SK-N-MC (cell line): ENCODE results near the gene CAMK2A.

Experiments
- DNase-seq: peaks from one replicate; pipeline ENCODE4 v3.0.0-alpha.2; 2011; ENCODE audit warnings: low read depth, low spot score
- H3K27ac ChIP-seq: fragments of 200-600 bp; sonication (generic); 2 replicates; pipeline ENCODE4 v1.5.1; 2016; ENCODE audit warnings: mixed run types
- H3K36me3 ChIP-seq: fragments of 200-600 bp; sonication (generic); 2 replicates; pipeline ENCODE4 v1.6.1; 2017; ENCODE audit warnings: antibody characterized with exemption, low read length, mixed read lengths; ENCODE audit not compliant: insufficient read depth
- H3K4me3 ChIP-seq: fragments of 200-600 bp; sonication (generic); 2 replicates; pipeline ENCODE4 v1.5.1; 2016
- H3K9ac ChIP-seq: fragments of 200-600 bp; sonication (generic); 2 replicates; pipeline ENCODE4 v1.8.0; 2017; ENCODE audit warnings: mixed run types, mixed read lengths; ENCODE audit not compliant: insufficient read length
- H3K9me3 ChIP-seq: fragments of 200-600 bp; sonication (generic); 2 replicates; pipeline ENCODE4 v1.6.1; 2017; ENCODE audit warnings: low read depth, mild to moderate bottlenecking, antibody characterized with exemption, low read length, moderate library complexity, mixed read lengths
- EZH2 ChIP-seq: fragments of 200-600 bp; sonication (generic); IDR thresholded peaks from one replicate; pipeline ENCODE4 v1.6.1; 2017; ENCODE audit warnings: antibody characterized with exemption
- FOXP2 ChIP-seq: optimal IDR thresholded peaks from 2 replicates; pipeline ENCODE3; 2011; ENCODE audit warnings: mild to moderate bottlenecking, moderate library complexity; ENCODE audit not compliant: insufficient read depth; ENCODE audit errors: extremely low read length, control extremely low read depth
- POLR2AphosphoS5 ChIP-seq: IDR thresholded peaks from 2 replicates; pipeline ENCODE4 v1.6.1; 2012; ENCODE audit warnings: mild to moderate bottlenecking, low read depth, low read length, borderline replicate concordance

Gene CAMK2A

DNA sequence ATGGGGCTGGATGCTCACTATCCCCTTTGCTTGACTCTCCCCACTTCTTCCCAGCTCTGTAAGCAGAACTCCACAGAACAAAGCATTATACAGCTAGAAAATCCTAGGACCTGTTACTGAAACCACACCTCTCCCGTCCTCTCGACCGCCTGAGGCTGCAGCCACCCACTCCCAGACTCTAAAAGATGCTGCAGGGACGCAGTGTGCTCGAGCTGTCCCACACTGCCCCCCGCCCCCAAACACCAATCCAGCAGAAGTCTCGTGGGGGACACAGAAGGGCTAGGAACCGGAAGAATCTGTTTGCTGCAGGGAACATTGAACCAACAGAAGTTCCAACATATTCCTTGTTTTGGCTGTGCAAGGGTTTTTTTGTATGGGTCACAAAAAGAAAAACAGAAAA, 7.6 kb downstream of the CAMK2A start:
- DNase-seq: no peak

DNA sequence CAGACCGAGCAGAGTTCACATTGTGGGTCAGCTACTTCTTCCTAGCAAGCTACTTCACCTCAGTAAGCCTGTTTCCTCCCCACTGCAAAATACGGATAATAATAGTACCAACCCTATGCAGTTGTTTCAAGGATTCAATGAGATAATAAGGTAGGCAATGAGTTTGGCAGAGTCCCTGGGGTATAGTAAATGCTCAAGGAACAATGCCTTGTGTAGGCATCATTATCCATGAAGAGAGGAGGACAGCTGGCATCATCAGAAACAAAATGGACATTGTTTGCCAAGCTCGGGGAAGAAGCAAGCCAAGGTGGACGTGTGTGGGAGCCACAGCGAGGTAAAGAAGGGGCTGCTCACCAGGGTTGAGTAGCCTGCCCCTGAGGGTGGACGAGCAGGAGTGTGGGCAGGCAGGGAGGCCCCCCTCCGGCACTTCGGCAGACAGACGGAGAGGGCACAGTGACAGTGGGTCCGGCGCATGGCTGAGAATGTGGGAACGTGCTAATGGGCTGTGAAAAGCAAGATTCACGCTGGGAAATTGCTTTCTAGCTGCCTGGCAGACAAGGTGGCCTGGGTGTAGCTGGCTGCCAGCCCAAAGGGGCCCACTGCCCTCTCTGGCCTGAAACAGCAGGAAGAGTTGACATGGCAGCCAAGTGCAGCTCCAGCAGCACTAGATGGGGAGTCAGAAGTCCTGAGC, 10.1 kb downstream of the CAMK2A start:
- Histone ChIP-seq H3K9me3 (no peaks in the 10 kb centered on the region), H3K9ac (no peak overlapping the region), H3K36me3 (no peaks in the 10 kb centered on the region), H3K4me3 (no peak overlapping the region), H3K27ac (no peak overlapping the region)
- TF ChIP-seq EZH2 (no peak), POLR2AphosphoS5 (no peak), FOXP2 (no peak)
- no peak for DNase-seq

More for the DNA sequence above, 7.6 kb downstream of the CAMK2A start:
- TF ChIP-seq POLR2AphosphoS5: no peak
- no peak for TF ChIP-seq FOXP2
- no peak for TF ChIP-seq EZH2
- H3K4me3 ChIP-seq: no peak overlapping the region
- no peaks in the 10 kb centered on the region for H3K9me3 ChIP-seq
- no peaks in the 10 kb centered on the region for H3K36me3 ChIP-seq
- no peak overlapping the region for H3K27ac ChIP-seq
- no peak overlapping the region for H3K9ac ChIP-seq

DNA sequence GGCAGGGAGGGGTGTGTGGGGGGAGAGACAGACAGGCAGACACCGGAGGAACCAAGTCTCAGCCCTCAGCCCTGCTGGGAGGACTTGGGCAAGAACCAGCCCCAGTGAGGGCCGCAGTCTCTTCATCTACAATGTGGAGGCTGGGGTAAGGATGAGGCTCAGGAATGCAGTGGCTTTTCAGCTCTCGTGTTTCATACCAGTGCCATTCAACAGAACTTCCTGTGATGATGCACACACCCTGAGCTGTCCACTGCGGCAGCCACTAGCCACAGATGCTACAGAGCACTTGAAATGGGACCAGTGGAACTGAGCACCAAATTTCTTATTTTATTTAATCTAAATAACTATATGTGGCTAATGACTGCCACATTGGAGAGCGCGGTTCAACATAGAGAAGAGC, 10.7 kb downstream of the CAMK2A start:
- Histone ChIP-seq H3K36me3 (no peaks in the 10 kb centered on the region), H3K4me3 (no peak overlapping the region), H3K27ac (no peak overlapping the region), H3K9ac (no peak overlapping the region), H3K9me3 (no peaks in the 10 kb centered on the region)
- TF ChIP-seq FOXP2: no peak
- no peak for TF ChIP-seq EZH2
- no peak for TF ChIP-seq POLR2AphosphoS5
- DNase-seq: no peak

DNA sequence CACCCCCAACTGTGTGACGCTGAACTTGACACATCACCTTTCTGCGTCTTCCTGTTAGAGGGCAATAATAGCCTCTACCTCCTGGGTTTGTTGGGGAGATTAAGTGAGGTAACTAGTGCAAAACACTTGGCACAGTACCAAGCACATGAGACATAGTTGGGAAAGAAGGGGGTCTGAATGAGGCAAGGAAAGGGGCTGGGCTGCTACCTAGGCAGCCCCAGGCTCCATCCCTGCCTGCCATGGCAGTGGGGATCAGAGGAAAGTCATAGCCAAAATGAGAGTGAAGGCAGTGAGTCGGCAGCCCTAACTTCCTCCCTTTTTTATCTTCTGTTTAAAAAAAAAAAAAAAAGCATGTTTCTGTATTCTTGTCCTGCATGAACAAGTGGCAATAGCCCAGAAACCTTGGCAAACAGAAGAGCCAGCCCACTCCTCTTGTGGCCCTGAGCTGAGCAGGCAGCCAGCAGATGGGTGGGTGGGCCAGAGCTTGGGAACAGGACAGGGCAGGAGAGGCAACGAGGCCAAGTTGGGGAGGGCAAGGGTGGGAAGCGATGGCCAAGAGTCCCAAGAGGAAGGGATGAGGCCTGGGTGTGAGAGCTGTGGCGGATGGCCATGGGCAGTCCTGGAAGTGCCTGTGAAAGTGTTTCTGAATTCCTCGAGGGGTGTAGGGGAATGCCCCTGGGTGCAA, 11.4 kb downstream of the CAMK2A start:
- no peak overlapping the region for H3K9ac ChIP-seq
- no peak overlapping the region for H3K27ac ChIP-seq
- H3K36me3 ChIP-seq: no peaks in the 10 kb centered on the region
- H3K4me3 ChIP-seq: no peak overlapping the region
- H3K9me3 ChIP-seq: no peaks in the 10 kb centered on the region
- DNase-seq: no peak
- TF ChIP-seq FOXP2 (no peak), EZH2 (no peak), POLR2AphosphoS5 (no peak)

DNA sequence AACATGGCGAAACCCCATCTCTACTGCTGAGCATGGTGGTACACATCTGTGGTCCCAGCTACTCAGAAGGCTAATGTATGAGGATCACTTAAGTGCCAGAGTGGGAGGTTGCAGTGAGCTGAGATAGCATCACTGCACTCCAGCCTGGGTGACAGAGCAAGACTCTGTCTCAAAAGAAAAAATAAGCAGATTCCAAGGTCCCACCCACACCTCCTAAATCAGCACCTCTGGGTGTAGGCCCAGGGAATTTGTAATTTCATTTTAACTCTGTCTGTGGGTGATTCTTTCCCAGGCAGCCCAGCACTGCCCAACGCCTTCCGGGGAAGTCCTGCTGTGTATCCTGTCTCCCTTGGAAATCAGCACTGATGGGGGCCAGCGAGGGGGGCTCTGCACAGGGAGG, 12.5 kb downstream of the CAMK2A start:
- Histone ChIP-seq H3K4me3 (no peak overlapping the region), H3K36me3 (no peaks in the 10 kb centered on the region)
- TF ChIP-seq FOXP2: no peak
- TF ChIP-seq POLR2AphosphoS5: no peak
- no peak for TF ChIP-seq EZH2

DNA sequence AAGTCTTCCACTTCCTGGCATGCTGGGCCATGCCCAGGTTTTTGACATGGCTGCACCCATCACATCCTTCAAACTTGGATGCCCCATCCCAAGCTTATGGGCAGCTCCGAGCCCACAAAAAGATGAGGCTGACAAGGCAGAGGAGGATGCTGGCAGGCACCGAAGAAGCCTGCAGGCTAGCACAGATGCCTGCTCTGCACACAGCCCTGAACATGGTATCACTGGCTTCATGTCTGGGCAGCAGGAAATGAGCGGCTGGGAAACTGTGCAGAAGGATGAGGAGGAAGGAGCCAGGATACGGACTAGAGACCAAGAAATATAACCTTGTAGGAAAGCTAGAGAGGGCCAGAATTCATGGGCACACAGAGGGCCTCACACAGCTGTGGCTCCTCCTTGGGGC, 14.8 kb downstream of the CAMK2A start:
- no peaks in the 10 kb centered on the region for H3K36me3 ChIP-seq
- TF ChIP-seq FOXP2 (no peak), EZH2 (no peak), POLR2AphosphoS5 (no peak)
- H3K4me3 ChIP-seq: no peak overlapping the region
- no peak overlapping the region for H3K9ac ChIP-seq
- DNase-seq: no peak
- H3K9me3 ChIP-seq: no peaks in the 10 kb centered on the region
- no peak overlapping the region for H3K27ac ChIP-seq

More for the DNA sequence above, 12.5 kb downstream of the CAMK2A start:
- Histone ChIP-seq H3K9ac (peak overlapping the region; percentile 15), H3K27ac (no peak overlapping the region), H3K9me3 (no peaks in the 10 kb centered on the region)
- no peak for DNase-seq

DNA sequence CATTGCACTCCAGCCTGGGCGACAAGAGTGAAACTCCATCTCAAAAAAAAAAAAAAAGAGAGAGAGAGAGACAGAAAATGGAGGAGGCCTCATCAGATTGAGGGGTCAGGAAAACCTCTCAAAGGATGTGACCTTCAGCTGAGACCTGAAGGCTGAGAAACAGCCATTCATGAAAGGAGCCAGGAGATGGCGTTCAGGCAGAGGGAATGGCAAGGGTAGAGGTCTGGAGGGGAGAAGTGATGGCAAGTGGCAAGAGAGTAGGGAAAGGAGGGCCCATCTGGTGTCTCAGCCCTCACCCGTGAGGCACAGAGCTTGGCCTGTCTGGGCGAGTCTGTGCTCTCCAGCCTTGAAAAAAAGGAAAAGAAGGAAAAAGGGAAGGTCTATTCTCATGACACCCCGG, 17.0 kb downstream of the CAMK2A start:
- no peak overlapping the region for H3K27ac ChIP-seq
- DNase-seq: no peak
- H3K36me3 ChIP-seq: no peaks in the 10 kb centered on the region
- no peak overlapping the region for H3K9ac ChIP-seq
- TF ChIP-seq POLR2AphosphoS5: no peak
- H3K9me3 ChIP-seq: no peaks in the 10 kb centered on the region
- no peak overlapping the region for H3K4me3 ChIP-seq

DNA sequence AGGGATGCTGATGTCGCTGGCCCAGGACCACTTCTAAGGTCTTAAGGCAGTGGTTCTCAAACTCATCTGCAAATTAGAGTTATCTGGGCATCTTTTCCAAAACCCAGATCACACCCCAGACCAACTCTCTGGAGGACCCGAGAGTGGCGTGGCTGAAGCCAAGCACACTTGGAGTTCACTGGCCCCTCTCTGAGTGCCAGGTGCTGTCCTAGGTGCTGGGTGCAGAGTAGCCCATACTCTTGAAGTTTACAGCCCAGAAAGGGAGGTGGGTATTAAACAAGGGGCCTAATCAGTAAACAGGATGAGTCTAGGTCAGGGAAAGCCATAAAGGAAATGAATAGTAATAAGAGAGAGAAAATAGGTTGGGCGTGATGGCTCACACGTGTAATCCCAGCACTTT, 17.6 kb downstream of the CAMK2A start:
- Histone ChIP-seq H3K9ac (no peak overlapping the region), H3K9me3 (no peaks in the 10 kb centered on the region), H3K4me3 (no peak overlapping the region), H3K36me3 (no peaks in the 10 kb centered on the region), H3K27ac (no peak overlapping the region)
- no peak for DNase-seq
- no peak for TF ChIP-seq FOXP2
- TF ChIP-seq EZH2: no peak
- no peak for TF ChIP-seq POLR2AphosphoS5

DNA sequence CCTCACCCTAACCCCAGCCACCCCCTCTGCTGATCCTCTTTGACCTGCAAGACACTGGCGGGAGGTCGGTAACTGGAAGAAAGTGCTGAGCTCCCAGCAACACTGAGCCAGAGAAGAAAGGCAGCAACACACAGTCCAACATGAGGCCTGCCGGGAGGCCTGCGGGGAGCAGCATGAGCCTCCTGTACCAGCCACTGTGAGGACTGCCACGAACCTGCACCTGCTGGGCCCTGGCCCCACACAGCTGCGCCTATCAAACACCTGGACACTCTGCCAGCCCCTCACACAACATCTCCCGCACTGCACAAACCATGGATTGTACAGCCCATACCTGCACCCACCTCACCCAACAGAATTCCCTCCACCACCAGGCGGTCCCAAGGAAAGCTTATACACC, 18.3 kb downstream of the CAMK2A start:
- Histone ChIP-seq H3K9ac (no peak overlapping the region), H3K27ac (no peak overlapping the region), H3K36me3 (no peaks in the 10 kb centered on the region), H3K4me3 (no peak overlapping the region), H3K9me3 (no peaks in the 10 kb centered on the region)
- TF ChIP-seq EZH2 (no peak), FOXP2 (no peak), POLR2AphosphoS5 (no peak)
- DNase-seq: no peak
